ENCODE measurements around the gene KDR.

DNA sequence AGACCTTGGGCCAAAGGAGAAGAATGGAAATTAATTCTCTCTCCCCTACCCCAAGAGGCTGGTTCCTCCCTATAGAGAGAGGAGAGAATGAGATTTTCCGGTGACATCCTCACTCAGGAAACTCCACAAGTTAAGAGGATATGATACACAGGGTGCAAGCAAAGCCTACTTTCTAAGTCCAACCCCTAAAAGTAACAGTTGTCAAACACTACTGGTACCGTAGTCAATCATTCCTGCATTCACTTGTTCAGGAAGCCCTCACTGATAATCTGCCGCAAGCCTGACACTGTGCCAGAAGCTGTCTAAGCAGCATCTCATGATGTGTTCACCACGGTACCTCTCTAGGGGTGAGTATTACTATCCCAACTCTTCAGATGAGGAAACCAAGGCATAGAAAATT is 41.7 kb downstream of the KDR start:
- TF ChIP-seq CTCF (IDR thresholded peaks at IDR 0.05) = no peak
- TF ChIP-seq POLR2A (IDR thresholded peaks at IDR 0.05) = no peak
- no peak for TF ChIP-seq EP300 (IDR thresholded peaks at IDR 0.05)
- no peak for TF ChIP-seq POLR2AphosphoS5 (IDR thresholded peaks at IDR 0.05)

Measured in gastroesophageal sphincter (tissue), 3 donors.